CD4-positive, alpha-beta T cell (primary cell): ENCODE data around the gene HORMAD2. TPM values are rescaled to one million over a fixed set of nuclear protein-coding genes. Genes with fewer than 3 reads are reported as not detected.

Experiments used
- ATAC-seq: fragments of 200-7000 bp; cut with Tn5 transposase; one replicate; pipeline ENCODE4 v1.10.0; 2022; ENCODE audit warnings: mild to moderate bottlenecking; ENCODE audit not compliant: poor library complexity
- CTCF ChIA-PET: fragments of 350-600 bp; sonication (Branson Sonifier 250); formaldehyde crosslinking; loops from one replicate; lab custom pipeline; 2021; ENCODE audit warnings: antibody characterized with exemption, inconsistent platforms; lab: Charles Lee
- POLR2A ChIA-PET: fragments of 350-600 bp; sonication (Branson Sonifier 250); formaldehyde crosslinking; loops from one replicate; lab custom pipeline; 2021; ENCODE audit warnings: antibody characterized with exemption, inconsistent platforms; lab: Charles Lee
- DNase-seq, 14 experiments: peaks; one replicate each; pipeline ENCODE4 v3.0.0-alpha.2; 2013 to 2020; ENCODE audit warnings: mixed read lengths in 2 of 14
- H3K27ac ChIP-seq, 2 donors: one replicate each; pipeline versions ENCODE4 v1.5.1 to v1.7.0; 2013; ENCODE audit warnings: low read length in 2 of 2, low read depth in 1 of 2, mild to moderate bottlenecking in 1 of 2
- H3K27me3 ChIP-seq, 2 experiments: 1 replicate in 1 of 2; 2 replicates in 1 of 2; pipeline versions ENCODE4 v1.6.1 to v1.7.0; 2013; ENCODE audit warnings: low read length in 2 of 2, control low read depth in 1 of 2, mild to moderate bottlenecking in 1 of 2, moderate library complexity in 1 of 2; ENCODE audit not compliant: insufficient read depth in 2 of 2, control insufficient read depth in 1 of 2
- H3K36me3 ChIP-seq: one replicate; pipeline ENCODE4 v1.6.1; 2013; ENCODE audit warnings: low read length, control low read depth; ENCODE audit not compliant: insufficient read depth
- H3K4me1 ChIP-seq: one replicate; pipeline ENCODE4 v1.6.1; 2013; ENCODE audit warnings: low read length, control low read depth; ENCODE audit not compliant: insufficient read depth
- H3K4me3 ChIP-seq: one replicate; pipeline ENCODE4 v1.5.1; 2013; ENCODE audit warnings: mild to moderate bottlenecking, low read length, moderate library complexity
- H3K9me3 ChIP-seq, 2 experiments: 1 replicate in 1 of 2; 2 replicates in 1 of 2; pipeline versions ENCODE4 v1.6.1 to v1.7.0; 2013; ENCODE audit warnings: low read length in 2 of 2, mild to moderate bottlenecking in 2 of 2, control low read depth in 1 of 2, moderate library complexity in 1 of 2; ENCODE audit not compliant: control insufficient read depth in 1 of 2, insufficient read depth in 1 of 2
- H3K27ac Mint-ChIP-seq: one replicate; pipeline ENCODE4 v1.8.0; 2020; ENCODE audit warnings: mixed read lengths
- H3K27me3 Mint-ChIP-seq: one replicate; pipeline ENCODE4 v1.8.0; 2021; ENCODE audit warnings: mixed read lengths
- H3K36me3 Mint-ChIP-seq: one replicate; pipeline ENCODE4 v1.8.0; 2021; ENCODE audit warnings: low read depth, mixed read lengths
- H3K4me1 Mint-ChIP-seq: one replicate; pipeline ENCODE4 v1.8.0; 2021; ENCODE audit warnings: low read depth, mixed read lengths
- H3K4me3 Mint-ChIP-seq: one replicate; pipeline ENCODE4 v1.8.0; 2020; ENCODE audit warnings: mild to moderate bottlenecking, mixed read lengths
- H3K9me3 Mint-ChIP-seq: one replicate; pipeline ENCODE4 v1.8.0; 2020; ENCODE audit warnings: mixed read lengths
- CTCF ChIP-seq: fragments of 200-600 bp; IDR thresholded peaks from one replicate; pipeline ENCODE4 v1.8.0; 2022; ENCODE audit warnings: antibody characterized with exemption, mild to moderate bottlenecking
- intact Hi-C, 2 experiments: fragments of 100-400 bp; cut with DNase I in 1 of 2; cut with micrococcal nuclease in 1 of 2; formaldehyde crosslinking; loops; one replicate each; pipeline versions ENCODE4 v1.15.1 to v1.9.0; 2023 to 2025; cut with DNase I, micrococcal nuclease
- total RNA-seq, 174 experiments: library from RNA in 2 of 174; stranded (reverse) in 2 of 174; gene quantifications; one replicate each; pipeline ENCODE4 v1.2.3 and lab custom pipeline; 2021 to 2026

The HORMAD2 gene
- total RNA-seq, 2 experiments from 2014 or later = not detected

- ChIA-PET CTCF (no interaction called here), POLR2A (no interaction called here)
- H3K27me3 Mint-ChIP-seq = no peaks in the 10 kb centered on the region
- Histone ChIP-seq H3K27me3 (no peaks in the 10 kb centered on the region), H3K36me3 (no peaks in the 10 kb centered on the region), H3K4me3 (no peak overlapping the region), H3K9me3 (peaks cover 0 to 4% of the 10 kb centered on the region in 2 experiments), H3K27ac (no peak overlapping the region), H3K4me1 (peaks cover 3% of the 10 kb centered on the region)
- intact Hi-C loops = loop anchor here (2.0 to 10.0 kb wide), 5 partner anchors 455 to 693 kb away; no protein-coding TSS in a partner anchor
- no peaks in the 10 kb centered on the region for H3K36me3 Mint-ChIP-seq
- ATAC-seq (no peak), DNase-seq (no peak)
- no peak for TF ChIP-seq CTCF
- no peak overlapping the region for H3K4me3 Mint-ChIP-seq
- H3K4me1 Mint-ChIP-seq = peaks cover 8% of the 10 kb centered on the region
- no peak overlapping the region for H3K27ac Mint-ChIP-seq
- H3K9me3 Mint-ChIP-seq = peaks cover 2% of the 10 kb centered on the region
Observed at GRCh38 chr22:30087611-30088010, 7.3 kb downstream of the HORMAD2 start.

GRCh38 chr22:30088468-30088867, 8.2 kb downstream of the HORMAD2 start:
- CTCF ChIA-PET = interaction anchor here (0.6 to 1.4 kb wide), 5 partner anchors 9 to 710 kb away, joined by 3 to 4 read pairs (median 4); no protein-coding TSS in a partner anchor
- Histone ChIP-seq H3K27ac (no peak overlapping the region), H3K36me3 (no peaks in the 10 kb centered on the region), H3K4me1 (peaks cover 3% of the 10 kb centered on the region), H3K4me3 (no peak overlapping the region), H3K9me3 (peaks cover 0 to 4% of the 10 kb centered on the region in 2 experiments), H3K27me3 (no peaks in the 10 kb centered on the region)
- POLR2A ChIA-PET = interaction anchor here (0.7 to 1.2 kb wide), 4 partner anchors 10 to 499 kb away, joined by 3 to 5 read pairs (median 4); no protein-coding TSS in a partner anchor
- no peak overlapping the region for H3K4me3 Mint-ChIP-seq
- no peak overlapping the region for H3K27ac Mint-ChIP-seq
- TF ChIP-seq CTCF = no peak
- H3K27me3 Mint-ChIP-seq = no peaks in the 10 kb centered on the region
- ATAC-seq (no peak), DNase-seq (no peak)
- H3K9me3 Mint-ChIP-seq = peaks cover 2% of the 10 kb centered on the region
- intact Hi-C loops = loop anchor here (2.0 to 10.0 kb wide), 5 partner anchors 456 to 694 kb away; no protein-coding TSS in a partner anchor
- no peaks in the 10 kb centered on the region for H3K36me3 Mint-ChIP-seq
- peaks cover 8% of the 10 kb centered on the region for H3K4me1 Mint-ChIP-seq

- no peaks in the 10 kb centered on the region for H3K27me3 ChIP-seq
- TF ChIP-seq CTCF = no peak
- ChIA-PET CTCF (interaction anchor here (1.4 kb wide), 1 partner anchor 464 kb away, joined by 4 read pairs; no protein-coding TSS in a partner anchor), POLR2A (no interaction called here)
- H3K36me3 Mint-ChIP-seq = no peaks in the 10 kb centered on the region
- H3K36me3 ChIP-seq = no peaks in the 10 kb centered on the region
- no peak overlapping the region for H3K4me3 ChIP-seq
- ATAC-seq = no peak
- no peak overlapping the region for H3K27ac ChIP-seq
- no peaks in the 10 kb centered on the region for H3K9me3 Mint-ChIP-seq
- intact Hi-C loops = loop anchor here (1.0 to 10.0 kb wide), 6 partner anchors 454 to 695 kb away; no protein-coding TSS in a partner anchor
- H3K9me3 ChIP-seq = peaks cover 0 to under 1% of the 10 kb centered on the region in 2 experiments
- no peak overlapping the region for H3K4me3 Mint-ChIP-seq
- no peaks in the 10 kb centered on the region for H3K27me3 Mint-ChIP-seq
- DNase-seq = no peak
- peaks cover 3% of the 10 kb centered on the region for H3K4me1 ChIP-seq
- no peak overlapping the region for H3K27ac Mint-ChIP-seq
- H3K4me1 Mint-ChIP-seq = peaks cover 8% of the 10 kb centered on the region
Observed at GRCh38 chr22:30089655-30089974, 9.4 kb downstream of the HORMAD2 start.
